Spleen (tissue), 7 donors: ENCODE measurements around the gene SEC11C.

Source experiments
- POLR2A ChIP-seq, 3 donors: fragments of 450-650 bp; IDR thresholded peaks; one replicate each; pipeline ENCODE4 v1.5.1; 2017; ENCODE audit warnings: antibody characterized with exemption in 3 of 3, mild to moderate bottlenecking in 1 of 3
- TF ChIP-seq, protein P1 (sequence below), 11 experiments: fragments of 200-600 bp in 7 of 11; fragments of 450-650 bp in 4 of 11; sonication (generic) in 4 of 11; IDR thresholded peaks in 8 of 11; conservative IDR thresholded peaks in 3 of 11; 1 replicate in 7 of 11; 2 replicates in 4 of 11; pipeline versions ENCODE4 v1.4.0 to v1.8.0; 2016 to 2021; ENCODE audit warnings: antibody characterized with exemption in 11 of 11, inconsistent platforms in 4 of 11, mild to moderate bottlenecking in 1 of 11
- donor health status: DM: no; HTN: no; CAD: no; lungs with moderate emphysema.
- donor health status: DM: no; HTN: no; CAD: no.
- donor health status: DM: no; HTN: no; CAD: no.

DNA sequence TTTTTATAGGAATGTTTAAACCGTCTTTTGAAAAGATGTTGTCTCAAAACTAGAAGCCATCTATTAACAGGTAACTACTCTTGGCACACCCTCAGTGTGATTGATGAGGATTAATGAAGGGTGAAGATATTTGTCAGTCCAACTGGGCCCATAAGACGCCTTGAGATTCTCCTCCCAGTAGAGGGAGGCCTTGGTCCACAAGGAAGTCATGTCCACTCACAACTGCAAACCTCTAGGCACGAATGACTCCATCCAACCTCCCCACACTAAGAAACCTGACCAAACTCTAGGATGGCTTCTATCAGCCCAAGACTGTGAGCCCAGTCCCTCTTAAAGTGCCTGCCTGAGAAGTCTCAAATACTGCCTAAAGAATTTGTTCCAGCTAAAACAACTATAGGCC is 61.1 kb downstream of the SEC11C start:
- TF ChIP-seq, protein P1, sequence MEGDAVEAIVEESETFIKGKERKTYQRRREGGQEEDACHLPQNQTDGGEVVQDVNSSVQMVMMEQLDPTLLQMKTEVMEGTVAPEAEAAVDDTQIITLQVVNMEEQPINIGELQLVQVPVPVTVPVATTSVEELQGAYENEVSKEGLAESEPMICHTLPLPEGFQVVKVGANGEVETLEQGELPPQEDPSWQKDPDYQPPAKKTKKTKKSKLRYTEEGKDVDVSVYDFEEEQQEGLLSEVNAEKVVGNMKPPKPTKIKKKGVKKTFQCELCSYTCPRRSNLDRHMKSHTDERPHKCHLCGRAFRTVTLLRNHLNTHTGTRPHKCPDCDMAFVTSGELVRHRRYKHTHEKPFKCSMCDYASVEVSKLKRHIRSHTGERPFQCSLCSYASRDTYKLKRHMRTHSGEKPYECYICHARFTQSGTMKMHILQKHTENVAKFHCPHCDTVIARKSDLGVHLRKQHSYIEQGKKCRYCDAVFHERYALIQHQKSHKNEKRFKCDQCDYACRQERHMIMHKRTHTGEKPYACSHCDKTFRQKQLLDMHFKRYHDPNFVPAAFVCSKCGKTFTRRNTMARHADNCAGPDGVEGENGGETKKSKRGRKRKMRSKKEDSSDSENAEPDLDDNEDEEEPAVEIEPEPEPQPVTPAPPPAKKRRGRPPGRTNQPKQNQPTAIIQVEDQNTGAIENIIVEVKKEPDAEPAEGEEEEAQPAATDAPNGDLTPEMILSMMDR (IDR thresholded peaks at IDR 0.05 in 8 of 11, conservative IDR thresholded peaks at IDR 0.05 in 3 of 11): no peak
- TF ChIP-seq POLR2A (IDR thresholded peaks at IDR 0.05): no peak
